GM23338 (cell line): ENCODE measurements around the gene LMO7. TPM values are rescaled to one million over a fixed set of nuclear protein-coding genes. Genes with fewer than 3 reads are reported as not detected.

Experiments used
- ATAC-seq: fragments of 200-7000 bp; cut with Tn5 transposase; 3 replicates; pipeline ENCODE4 v1.9.1; 2020
- DNase-seq: peaks from one replicate; pipeline ENCODE4 v3.0.0-alpha.2; 2015; ENCODE audit warnings: low spot score
- H2AFZ ChIP-seq: fragments of 200-600 bp; sonication (generic); 2 replicates; pipeline ENCODE4 v1.8.0; 2016; ENCODE audit warnings: antibody characterized with exemption, mild to moderate bottlenecking, moderate library complexity
- H3F3A ChIP-seq: fragments of 200-600 bp; sonication (generic); replicated peaks from 2 replicates; pipeline ENCODE4 v1.8.0; 2017; ENCODE audit warnings: antibody characterized with exemption, mixed run types, low read depth
- H3K27ac ChIP-seq: fragments of 200-600 bp; sonication (generic); 2 replicates; pipeline ENCODE4 v1.6.1; 2016; ENCODE audit warnings: low read depth
- H3K27me3 ChIP-seq: fragments of 200-600 bp; sonication (generic); 2 replicates; pipeline ENCODE4 v1.8.0; 2016; ENCODE audit warnings: mild to moderate bottlenecking, mixed run types, moderate library complexity; ENCODE audit not compliant: insufficient read depth
- H3K36me3 ChIP-seq: fragments of 200-600 bp; sonication (generic); 2 replicates; pipeline ENCODE4 v1.8.0; 2016; ENCODE audit warnings: mild to moderate bottlenecking; ENCODE audit not compliant: insufficient read depth
- H3K4me1 ChIP-seq: fragments of 200-600 bp; sonication (generic); 2 replicates; pipeline ENCODE4 v1.8.0; 2016; ENCODE audit warnings: mild to moderate bottlenecking, moderate library complexity; ENCODE audit not compliant: insufficient read depth
- H3K4me2 ChIP-seq: fragments of 200-600 bp; sonication (generic); 2 replicates; pipeline ENCODE4 v1.7.1; 2017; ENCODE audit warnings: mixed run types
- H3K4me3 ChIP-seq: fragments of 200-600 bp; sonication (generic); 2 replicates; pipeline ENCODE4 v1.6.1; 2016; ENCODE audit warnings: mixed run types
- H3K79me2 ChIP-seq: fragments of 200-600 bp; sonication (generic); replicated peaks from 2 replicates; pipeline ENCODE4 v1.8.0; 2017; ENCODE audit warnings: mild to moderate bottlenecking; ENCODE audit not compliant: insufficient read depth
- H3K9me2 ChIP-seq: fragments of 200-600 bp; sonication (generic); 2 replicates; pipeline ENCODE4 v1.8.0; 2017; ENCODE audit not compliant: insufficient read depth
- H4K20me1 ChIP-seq: fragments of 200-600 bp; sonication (generic); replicated peaks from 2 replicates; pipeline ENCODE4 v1.8.0; 2017; ENCODE audit warnings: mild to moderate bottlenecking; ENCODE audit not compliant: insufficient read depth
- H3K27ac Mint-ChIP-seq: 2 replicates; pipeline ENCODE4 v1.8.0; 2020; ENCODE audit warnings: inconsistent platforms, mild to moderate bottlenecking, moderate library complexity, mixed read lengths
- H3K27me3 Mint-ChIP-seq: 3 replicates; pipeline ENCODE4 v1.8.0; 2022; ENCODE audit warnings: low read depth, mild to moderate bottlenecking, moderate library complexity, mixed read lengths, inconsistent platforms; ENCODE audit not compliant: insufficient read depth, poor library complexity
- H3K36me3 Mint-ChIP-seq: 3 replicates; pipeline ENCODE4 v1.8.0; 2021; ENCODE audit warnings: low read depth, mild to moderate bottlenecking, inconsistent platforms, moderate library complexity, mixed read lengths
- H3K4me1 Mint-ChIP-seq: 3 replicates; pipeline ENCODE4 v1.8.0; 2020; ENCODE audit warnings: mild to moderate bottlenecking, inconsistent platforms, mixed read lengths
- H3K4me3 Mint-ChIP-seq: 3 replicates; pipeline ENCODE4 v1.8.0; 2021; ENCODE audit warnings: moderate library complexity, mild to moderate bottlenecking, inconsistent platforms, mixed read lengths
- H3K9me3 Mint-ChIP-seq: 3 replicates; pipeline ENCODE4 v1.8.0; 2020; ENCODE audit warnings: moderate library complexity, mild to moderate bottlenecking, inconsistent platforms, mixed read lengths
- CREB1 ChIP-seq: fragments of 250-450 bp; sonication (Bioruptor Pico); IDR thresholded peaks from 2 replicates; pipeline ENCODE4 v1.5.0; 2020; ENCODE audit warnings: low read depth, mild to moderate bottlenecking, moderate library complexity
- CTCF ChIP-seq, 2 experiments: fragments of 200-600 bp in 1 of 2; sonication (generic) in 1 of 2; conservative IDR thresholded peaks; 2 replicates each; pipeline versions ENCODE4 v1.5.1 to v1.6.1; 2016 to 2017; ENCODE audit warnings: antibody characterized with exemption in 2 of 2, low read depth in 2 of 2, mild to moderate bottlenecking in 2 of 2, moderate library complexity in 1 of 2
- ETS1 ChIP-seq: IDR thresholded peaks from 2 replicates; pipeline ENCODE4 v1.6.1; 2016; ENCODE audit warnings: antibody characterized with exemption
- EZH2 ChIP-seq: fragments of 200-600 bp; sonication (generic); IDR thresholded peaks from one replicate; pipeline ENCODE4 v1.8.0; 2017; ENCODE audit warnings: antibody characterized with exemption, mild to moderate bottlenecking, low read depth; ENCODE audit not compliant: unreplicated experiment
- EZH2phosphoT487 ChIP-seq: fragments of 200-600 bp; sonication (generic); IDR thresholded peaks from one replicate; pipeline ENCODE4 v1.8.1; 2018; ENCODE audit warnings: antibody characterized with exemption; ENCODE audit not compliant: unreplicated experiment
- JUNB ChIP-seq: IDR thresholded peaks from one replicate; pipeline ENCODE4 v1.6.1; 2016; ENCODE audit warnings: antibody characterized with exemption; ENCODE audit not compliant: unreplicated experiment
- NANOG ChIP-seq: IDR thresholded peaks from 2 replicates; pipeline ENCODE4 v1.6.1; 2016; ENCODE audit warnings: antibody characterized with exemption, borderline replicate concordance
- POLR2AphosphoS5 ChIP-seq: IDR thresholded peaks from 2 replicates; pipeline ENCODE4 v1.6.1; 2016; ENCODE audit warnings: antibody characterized with exemption, low read depth
- STAT1 ChIP-seq: IDR thresholded peaks from one replicate; pipeline ENCODE4 v1.6.1; 2016; ENCODE audit warnings: antibody characterized with exemption; ENCODE audit not compliant: unreplicated experiment
- ZNF114 ChIP-seq: fragments of 250-450 bp; sonication (Bioruptor Pico); IDR thresholded peaks from 2 replicates; pipeline ENCODE4 v1.5.0; 2020; ENCODE audit warnings: mild to moderate bottlenecking, moderate library complexity
- ZNF331 ChIP-seq: fragments of 250-450 bp; sonication (Bioruptor Pico); IDR thresholded peaks from 2 replicates; pipeline ENCODE4 v1.5.0; 2020; ENCODE audit warnings: low read depth, mild to moderate bottlenecking, moderate library complexity
- ZNF462 ChIP-seq: fragments of 250-450 bp; sonication (Bioruptor Pico); IDR thresholded peaks from 2 replicates; pipeline ENCODE4 v1.5.0; 2020; ENCODE audit warnings: mild to moderate bottlenecking, moderate library complexity
- polyA plus RNA-seq: library from polyadenylated mRNA; unstranded; fragments of >200 nt; fragmentation: Nextera tagmentation; extraction: Ambion mirVana; gene quantifications from 2 replicates; pipeline ENCODE4 v1.2.1, GENCODE V29; 2016
- total RNA-seq: library from RNA; depleted of rRNA; stranded (reverse); fragments of >200 nt; shearing (Covaris generic); gene quantifications from 2 replicates; pipeline ENCODE4 v1.2.3, GENCODE V29; 2014
- TF ChIP-seq, protein P1 (sequence below): IDR thresholded peaks from one replicate; pipeline ENCODE4 v1.6.1; 2018; ENCODE audit warnings: antibody characterized with exemption; ENCODE audit not compliant: unreplicated experiment

The LMO7 gene
- total and polyA plus RNA-seq, 2 experiments from 2014 or later = 22.3 to 26.9 TPM

- peak; percentile 56 for DNase-seq
Measured at GRCh38 chr13:75637181-75637750, 1.1 kb downstream of the LMO7 start.

More at GRCh38 chr13:75637181-75637750, 1.1 kb downstream of the LMO7 start:
- Histone ChIP-seq H3F3A (no peaks in the 10 kb centered on the region), H3K4me3 (peak overlapping the region; percentile 56), H3K4me2 (peak overlapping the region; percentile 73), H3K4me1 (peaks cover 36% of the 10 kb centered on the region), H3K27ac (no peak overlapping the region), H3K27me3 (peaks cover 43% of the 10 kb centered on the region), H2AFZ (peak overlapping the region; percentile 45; the same call in 1 of the 2 replicates), H3K9me2 (no peaks in the 10 kb centered on the region), H3K36me3 (no peaks in the 10 kb centered on the region), H3K79me2 (peaks cover 17% of the 10 kb centered on the region; the same call in 1 of the 2 replicates), H4K20me1 (no peaks in the 10 kb centered on the region)
- no peak overlapping the region for H3K27ac Mint-ChIP-seq
- ATAC-seq = peak; percentile 19
- peaks cover 29% of the 10 kb centered on the region for H3K4me1 Mint-ChIP-seq
- H3K27me3 Mint-ChIP-seq = peaks cover 26% of the 10 kb centered on the region
- peak overlapping the region; percentile 73 for H3K4me3 Mint-ChIP-seq
- 0 out of 3 replicates have a peak, but pooled peaks cover 4% of the 10 kb centered on the region for H3K36me3 Mint-ChIP-seq
- no peak for TF ChIP-seq ZNF331 (CRISPR knock-in tag)
- TF ChIP-seq CREB1 (CRISPR knock-in tag) = no peak
- TF ChIP-seq ZNF462 (CRISPR knock-in tag) = no peak
- TF ChIP-seq CTCF (conservative IDR thresholded peaks at IDR 0.05; ENCODE audit: low read depth in 2 of 2) = no peak
- no peak for TF ChIP-seq EZH2
- no peak for TF ChIP-seq STAT1
- TF ChIP-seq ZNF114 (CRISPR knock-in tag) = no peak
- TF ChIP-seq ETS1 = no peak
- no peak for TF ChIP-seq EZH2phosphoT487
- TF ChIP-seq JUNB = no peak
- TF ChIP-seq, protein P1, sequence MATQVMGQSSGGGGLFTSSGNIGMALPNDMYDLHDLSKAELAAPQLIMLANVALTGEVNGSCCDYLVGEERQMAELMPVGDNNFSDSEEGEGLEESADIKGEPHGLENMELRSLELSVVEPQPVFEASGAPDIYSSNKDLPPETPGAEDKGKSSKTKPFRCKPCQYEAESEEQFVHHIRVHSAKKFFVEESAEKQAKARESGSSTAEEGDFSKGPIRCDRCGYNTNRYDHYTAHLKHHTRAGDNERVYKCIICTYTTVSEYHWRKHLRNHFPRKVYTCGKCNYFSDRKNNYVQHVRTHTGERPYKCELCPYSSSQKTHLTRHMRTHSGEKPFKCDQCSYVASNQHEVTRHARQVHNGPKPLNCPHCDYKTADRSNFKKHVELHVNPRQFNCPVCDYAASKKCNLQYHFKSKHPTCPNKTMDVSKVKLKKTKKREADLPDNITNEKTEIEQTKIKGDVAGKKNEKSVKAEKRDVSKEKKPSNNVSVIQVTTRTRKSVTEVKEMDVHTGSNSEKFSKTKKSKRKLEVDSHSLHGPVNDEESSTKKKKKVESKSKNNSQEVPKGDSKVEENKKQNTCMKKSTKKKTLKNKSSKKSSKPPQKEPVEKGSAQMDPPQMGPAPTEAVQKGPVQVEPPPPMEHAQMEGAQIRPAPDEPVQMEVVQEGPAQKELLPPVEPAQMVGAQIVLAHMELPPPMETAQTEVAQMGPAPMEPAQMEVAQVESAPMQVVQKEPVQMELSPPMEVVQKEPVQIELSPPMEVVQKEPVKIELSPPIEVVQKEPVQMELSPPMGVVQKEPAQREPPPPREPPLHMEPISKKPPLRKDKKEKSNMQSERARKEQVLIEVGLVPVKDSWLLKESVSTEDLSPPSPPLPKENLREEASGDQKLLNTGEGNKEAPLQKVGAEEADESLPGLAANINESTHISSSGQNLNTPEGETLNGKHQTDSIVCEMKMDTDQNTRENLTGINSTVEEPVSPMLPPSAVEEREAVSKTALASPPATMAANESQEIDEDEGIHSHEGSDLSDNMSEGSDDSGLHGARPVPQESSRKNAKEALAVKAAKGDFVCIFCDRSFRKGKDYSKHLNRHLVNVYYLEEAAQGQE = no peak
- TF ChIP-seq POLR2AphosphoS5 = no peak
- no peak for TF ChIP-seq NANOG
- no peaks in the 10 kb centered on the region; the same call in 1 of the 3 replicates for H3K9me3 Mint-ChIP-seq
